Stimulated activated CD4-positive, alpha-beta T cell treated with anti-CD3 and anti-CD28 coated beads, Interleukin-4, amount 100 ng/mL, for 24 hours (primary cell): ENCODE data around the gene CARD8.
A peak's percentile ranks its signal among the peaks of the same experiment; 100 is the strongest.

ENCODE experiments used
- DNase-seq: peaks from one replicate; pipeline ENCODE4 v3.0.0-alpha.2; 2020

The CARD8 gene

DNA sequence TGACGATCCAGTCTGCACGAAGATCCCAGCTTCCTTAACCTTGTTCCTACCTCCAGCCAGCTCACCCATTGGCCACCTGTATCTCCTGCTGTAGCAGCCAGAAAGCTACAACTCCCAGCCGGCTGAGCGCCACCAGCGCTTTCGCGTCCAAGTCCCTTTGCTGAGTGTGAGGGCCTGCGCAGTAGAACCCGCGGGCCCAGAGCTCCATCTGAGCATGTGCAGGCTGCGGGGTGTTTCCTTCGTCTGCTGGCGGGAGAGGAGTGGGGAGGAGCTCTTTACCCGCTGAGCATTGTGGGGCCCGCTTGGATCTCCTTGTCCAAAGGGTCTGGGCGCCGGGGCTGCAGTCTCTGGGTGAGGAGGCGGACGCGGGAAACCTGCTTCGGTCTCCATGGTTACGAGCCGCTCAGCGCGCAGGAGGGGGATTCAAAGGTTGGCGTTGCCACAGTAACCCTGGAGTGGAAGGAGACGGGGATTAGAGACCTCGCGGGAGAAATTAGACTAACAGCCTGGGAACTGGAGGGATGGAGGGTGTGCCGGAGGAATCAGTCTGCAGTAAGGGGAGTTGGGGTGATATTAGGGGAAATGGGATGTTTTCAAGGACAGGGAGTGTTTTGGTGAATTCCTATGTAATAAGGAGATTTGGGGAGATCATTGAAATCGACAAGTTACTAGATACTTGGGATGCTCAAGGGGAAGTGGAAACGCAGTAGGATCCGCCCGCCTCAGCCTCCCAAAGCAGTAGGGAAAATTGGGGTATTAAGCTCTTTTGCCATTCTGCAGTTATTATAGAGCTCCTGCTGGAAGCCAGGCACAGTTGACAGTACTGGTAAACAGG is 51.7 kb downstream of the CARD8 start:
- DNase-seq: peak; percentile 94

DNA sequence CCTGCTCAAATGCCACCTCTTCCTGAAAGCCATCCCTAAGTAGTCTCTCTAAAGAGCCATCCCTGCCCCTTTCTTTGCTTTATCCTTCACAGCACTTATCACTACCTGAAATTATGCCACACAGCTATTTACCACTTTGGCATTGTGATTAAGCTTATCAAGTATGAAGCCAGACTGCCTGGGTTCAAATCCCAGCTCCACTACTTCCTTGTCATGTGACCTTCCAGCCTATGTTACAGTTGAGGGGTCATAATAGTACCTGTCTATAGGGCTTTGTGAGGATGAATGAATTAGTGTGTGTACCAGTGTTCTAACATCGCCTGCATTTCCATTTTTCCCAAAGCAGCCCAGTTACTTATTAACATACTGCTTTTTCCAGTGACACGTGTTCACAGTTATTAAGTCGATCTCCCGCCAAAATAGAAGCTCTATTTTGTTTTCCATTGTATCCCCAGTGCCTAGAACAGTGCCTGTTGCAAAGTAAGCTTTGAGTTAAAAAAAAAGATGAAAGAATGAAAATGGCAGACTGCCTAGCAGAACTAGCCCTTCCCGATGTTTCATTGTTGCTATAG is 52.4 kb downstream of the CARD8 start:
- no peak for DNase-seq

DNA sequence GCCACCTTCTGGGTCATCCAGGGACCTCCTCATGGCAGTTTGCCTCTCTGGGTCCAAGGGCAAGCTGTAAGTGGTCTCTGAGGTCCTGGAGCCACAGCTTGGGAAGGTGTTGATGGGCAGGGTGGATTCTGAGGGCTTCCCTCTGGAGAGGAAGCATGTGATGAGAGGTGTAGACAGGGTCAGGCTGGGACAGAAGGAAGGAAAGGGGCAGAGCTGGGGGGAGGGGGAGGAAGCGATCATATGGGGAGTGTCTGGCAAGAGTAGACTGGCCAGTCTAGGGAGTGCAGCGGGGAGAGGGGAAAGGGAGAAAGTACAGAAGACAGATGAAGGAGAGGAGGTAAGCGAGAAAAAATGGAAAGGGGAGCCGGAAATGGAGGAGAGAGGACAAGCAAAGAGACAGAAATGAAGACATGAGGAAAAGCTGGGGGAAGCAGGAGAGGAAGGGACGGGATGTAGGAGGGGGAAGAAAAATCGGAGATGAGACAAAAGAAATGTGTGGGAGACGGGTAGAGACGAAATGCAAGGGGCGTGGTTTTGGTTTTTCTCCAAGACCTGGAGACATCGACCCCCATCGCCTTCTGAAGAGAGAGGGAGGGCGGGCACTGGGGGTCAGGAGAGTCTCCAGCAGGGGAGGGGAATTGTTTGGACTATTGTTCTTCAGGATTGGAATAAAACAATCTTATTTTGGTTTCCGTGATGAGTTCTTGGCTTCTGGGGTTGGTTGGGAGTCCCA is 58.6 kb downstream of the CARD8 start:
- DNase-seq: no peak

DNA sequence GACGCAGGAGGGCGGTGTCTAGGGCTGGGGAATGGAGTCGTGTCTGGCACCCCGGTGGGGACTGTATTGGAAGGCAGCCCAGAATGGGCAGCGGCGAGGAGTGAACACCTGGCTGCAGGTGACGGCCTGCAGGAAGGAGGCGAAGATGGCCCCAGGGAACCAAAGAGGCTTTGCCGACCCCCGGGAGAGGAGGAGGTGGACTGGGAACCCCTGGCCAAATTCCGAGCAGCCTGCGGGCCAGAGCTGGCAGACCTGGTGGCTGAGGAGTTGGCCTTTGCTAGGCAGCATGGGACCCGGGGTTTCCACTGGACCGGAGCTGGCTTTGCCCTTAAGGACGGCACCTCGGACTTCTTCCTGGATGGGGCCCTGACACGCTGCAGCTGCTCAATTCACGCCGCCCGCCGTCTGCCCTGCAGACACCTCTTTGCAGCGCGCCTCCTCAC is 59.4 kb downstream of the CARD8 start:
- DNase-seq: no peak

GRCh38 chr19:48194844-48195830 is 60.6 kb downstream of the CARD8 start:
- DNase-seq: no peak

DNA sequence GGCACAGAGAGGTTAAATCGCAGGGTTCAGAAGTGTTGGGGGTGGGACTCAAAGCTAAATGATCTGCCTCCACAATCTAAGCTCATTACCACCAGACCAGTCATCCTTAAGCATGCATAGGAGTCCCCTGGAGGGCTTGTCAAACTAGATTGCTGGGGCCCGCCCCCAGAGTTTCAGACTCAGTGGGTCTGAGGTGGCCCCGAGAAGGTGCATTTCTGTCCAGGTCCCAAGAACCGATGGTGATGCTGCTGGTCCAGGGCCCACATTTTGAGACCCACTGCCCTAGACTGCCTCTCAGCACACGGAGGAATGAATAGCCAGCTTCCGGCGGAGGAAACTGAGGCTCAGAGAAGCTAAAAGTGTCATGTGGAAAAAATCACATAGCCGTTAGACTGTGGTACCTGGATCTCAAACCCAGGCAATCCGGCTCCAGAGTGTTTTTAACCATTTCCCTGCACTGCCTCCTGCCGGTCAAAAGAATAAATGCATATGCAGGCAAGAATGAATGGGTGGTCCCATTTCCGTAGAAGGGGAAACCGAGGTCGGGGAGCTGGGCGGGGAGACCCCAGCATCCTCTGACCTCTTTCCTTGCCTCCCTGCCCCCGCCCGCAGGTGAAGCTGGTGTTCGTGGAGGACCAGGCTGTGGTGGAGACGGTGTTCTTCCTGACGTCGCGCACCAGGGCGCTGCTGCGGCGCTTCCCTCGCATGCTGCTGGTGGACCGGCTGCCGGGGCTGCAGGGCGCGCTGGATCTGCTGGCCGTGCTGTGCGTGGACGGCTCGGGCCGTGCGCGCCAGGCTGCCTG is 61.5 kb downstream of the CARD8 start:
- peak; percentile 32 for DNase-seq

DNA sequence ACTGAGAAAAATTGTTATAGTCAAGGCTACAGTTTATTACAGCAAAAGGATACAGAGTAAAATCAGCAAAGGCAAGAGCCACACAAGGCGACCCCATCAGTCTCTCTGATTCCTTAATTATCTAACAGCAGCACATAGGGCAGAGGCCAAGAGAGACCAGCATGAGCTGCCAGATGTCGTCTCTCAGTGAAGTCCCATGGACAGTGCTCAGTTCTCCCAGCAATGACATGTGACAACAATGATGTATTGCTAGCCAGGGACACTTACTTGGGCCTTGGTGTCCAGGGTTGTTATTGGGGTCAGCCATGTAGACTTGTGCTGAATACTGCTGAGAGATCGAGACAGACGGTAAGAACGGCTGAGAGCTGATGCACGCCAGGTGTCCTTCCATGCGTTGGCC is 63.0 kb downstream of the CARD8 start:
- DNase-seq: no peak

DNA sequence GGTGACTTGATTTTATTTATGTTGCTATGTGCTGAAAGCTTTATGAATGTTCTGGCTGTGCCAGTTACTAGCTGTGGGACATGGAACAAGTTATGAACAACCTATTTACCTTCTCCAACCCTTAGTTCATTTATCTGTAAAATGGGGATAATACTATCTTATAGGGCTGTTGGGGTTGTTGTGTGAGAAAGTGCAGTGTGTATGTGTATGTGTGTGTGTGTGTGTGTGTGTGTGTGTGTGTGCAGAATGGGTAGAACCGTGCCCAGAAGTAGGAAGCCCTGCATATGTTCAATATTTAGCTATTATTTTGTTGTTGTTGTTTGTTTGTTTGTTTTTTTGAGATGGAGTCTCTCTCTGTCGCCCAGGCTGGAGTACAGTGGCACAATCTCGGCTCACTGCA is 64.8 kb downstream of the CARD8 start:
- DNase-seq: no peak

DNA sequence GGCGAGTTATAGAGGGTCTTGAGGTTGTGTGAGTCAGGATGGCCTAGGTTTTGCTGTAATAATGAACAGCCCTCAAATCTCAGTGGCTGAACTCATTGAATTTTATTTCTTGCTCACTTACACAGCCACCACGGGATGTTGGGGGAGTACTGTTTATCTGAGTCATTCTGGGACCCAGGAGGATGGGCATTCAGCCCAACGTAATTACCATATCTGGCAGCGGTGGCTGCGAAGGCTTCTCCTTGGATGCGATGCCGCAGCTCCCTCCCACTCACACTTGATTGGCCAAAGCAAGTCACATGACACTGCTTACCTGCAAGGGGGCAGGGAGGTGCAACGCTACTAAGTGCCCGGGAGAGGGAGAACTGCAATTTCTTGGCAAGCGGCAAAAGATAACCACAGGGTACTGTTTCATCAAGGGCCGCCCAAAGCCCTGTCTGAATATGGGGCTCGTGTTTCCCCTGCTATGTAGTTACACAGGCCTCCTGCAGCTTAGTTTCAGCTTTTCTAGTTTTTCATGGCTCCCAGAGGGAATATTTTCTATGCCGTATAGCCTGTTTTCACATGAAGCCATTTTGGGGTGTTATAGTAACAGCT is 65.3 kb downstream of the CARD8 start:
- peak; percentile 71 for DNase-seq

- DNase-seq: no peak
These were observed 69.1 kb downstream of the CARD8 start for GRCh38 chr19:48186541-48186991.

DNA sequence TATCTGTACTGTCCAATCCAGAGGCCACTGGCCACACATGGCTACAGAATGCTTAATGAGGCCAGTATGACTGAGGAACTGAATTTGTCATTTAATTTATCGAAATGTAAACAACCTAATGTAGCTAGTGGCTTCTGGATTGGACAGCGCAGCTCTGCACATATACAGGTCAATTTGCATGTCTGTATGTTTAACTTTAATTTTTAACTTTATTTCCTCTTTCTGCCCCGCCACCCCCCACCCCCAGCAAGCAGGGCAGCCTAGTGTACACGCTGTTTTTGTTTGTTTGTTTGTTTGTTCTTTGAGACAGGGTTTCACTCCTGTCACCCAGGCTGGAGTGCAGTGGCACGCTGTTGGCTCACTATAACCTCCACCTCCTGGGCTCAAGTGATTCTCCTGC is 69.7 kb downstream of the CARD8 start:
- no peak for DNase-seq

DNA sequence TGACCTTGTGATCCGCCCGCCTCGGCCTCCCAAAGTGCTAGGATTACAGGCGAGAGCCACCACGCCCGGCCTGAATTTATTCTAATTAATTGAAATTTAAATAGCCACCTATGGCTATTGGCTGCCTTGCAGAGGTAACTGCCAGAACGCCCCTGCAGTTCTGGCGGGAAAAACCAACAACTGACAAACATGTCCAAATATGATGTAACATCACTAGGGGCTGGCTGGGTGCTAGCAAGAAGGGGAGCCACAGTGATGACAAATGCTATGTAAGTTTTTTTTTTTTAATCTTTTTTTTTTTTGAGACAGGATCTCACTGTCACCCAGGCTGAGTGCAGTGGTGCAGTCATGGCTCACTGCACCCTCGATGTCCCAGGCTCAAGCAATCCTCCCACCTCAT is 72.4 kb downstream of the CARD8 start:
- no peak for DNase-seq

GRCh38 chr19:48182434-48182833 is 73.3 kb downstream of the CARD8 start:
- DNase-seq: no peak

GRCh38 chr19:48181505-48181904 is 74.2 kb downstream of the CARD8 start:
- DNase-seq: no peak

DNA sequence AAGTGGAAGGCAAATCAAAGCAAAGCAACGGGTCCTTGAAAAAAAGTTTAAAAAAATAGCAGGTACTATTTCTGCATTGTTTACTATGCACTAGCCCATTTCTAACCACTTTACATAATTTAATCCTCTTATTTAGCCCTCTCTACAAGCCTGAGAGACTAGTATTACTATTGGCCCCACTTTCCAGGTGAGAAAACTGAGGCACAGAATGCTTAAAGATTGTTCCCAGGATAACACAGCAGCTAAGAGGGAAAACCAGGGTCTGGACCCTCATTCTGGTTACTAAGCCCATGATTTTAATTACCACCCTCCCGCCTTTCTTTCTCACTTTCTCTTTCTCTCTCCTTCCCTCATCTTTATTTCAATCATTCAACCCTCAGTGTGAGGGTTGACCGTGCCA is 79.5 kb downstream of the CARD8 start:
- DNase-seq: no peak

- no peak for DNase-seq
These were observed 80.1 kb downstream of the CARD8 start for GRCh38 chr19:48175578-48175977.

DNA sequence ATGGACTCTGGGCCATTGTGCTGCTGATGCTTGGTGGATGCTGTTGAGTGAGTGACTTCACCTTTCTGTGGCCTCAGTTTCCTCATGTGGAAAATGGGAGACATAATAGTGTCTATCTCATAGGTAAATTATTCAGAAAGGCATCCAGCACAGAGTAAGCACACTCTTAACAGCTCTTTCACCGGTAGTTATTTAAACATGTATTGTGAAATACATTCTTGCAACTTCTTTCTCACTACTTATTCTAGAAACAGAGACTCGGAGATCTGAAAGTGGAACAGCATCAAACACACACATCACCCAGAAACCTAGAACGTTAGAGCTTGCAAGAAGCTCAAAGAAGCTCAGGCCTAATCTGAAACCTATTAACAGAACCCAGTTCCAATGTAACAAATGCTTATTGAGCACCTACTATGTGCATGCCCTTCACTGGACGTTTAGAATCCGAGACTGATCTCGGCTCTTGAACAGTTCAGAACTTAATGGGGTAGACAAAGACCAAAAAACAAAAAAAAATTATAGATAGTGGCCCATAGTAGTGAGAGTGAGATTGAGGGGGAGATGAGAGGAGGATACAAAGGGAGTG is 81.2 kb downstream of the CARD8 start:
- DNase-seq: no peak

DNA sequence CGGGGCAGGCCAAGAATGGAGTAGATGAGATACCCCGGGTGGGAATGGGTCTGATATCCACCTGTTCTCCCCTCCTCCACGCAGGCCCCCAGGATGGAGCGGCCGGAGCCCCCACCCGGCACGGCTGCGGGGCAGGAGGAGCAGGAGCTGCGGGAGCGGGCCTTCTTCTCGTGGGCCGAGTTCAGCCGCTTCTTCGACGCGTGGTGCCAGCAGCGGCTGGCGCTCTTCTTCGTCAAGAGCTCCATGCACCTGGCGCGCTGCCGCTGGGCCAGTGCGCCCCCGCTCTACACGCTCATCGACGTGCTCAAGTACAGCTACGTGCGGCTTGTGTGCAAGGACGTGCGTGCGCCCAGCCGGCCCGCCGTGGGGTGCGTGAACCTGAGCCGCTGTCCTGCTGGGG is 84.0 kb downstream of the CARD8 start:
- DNase-seq: no peak

DNA sequence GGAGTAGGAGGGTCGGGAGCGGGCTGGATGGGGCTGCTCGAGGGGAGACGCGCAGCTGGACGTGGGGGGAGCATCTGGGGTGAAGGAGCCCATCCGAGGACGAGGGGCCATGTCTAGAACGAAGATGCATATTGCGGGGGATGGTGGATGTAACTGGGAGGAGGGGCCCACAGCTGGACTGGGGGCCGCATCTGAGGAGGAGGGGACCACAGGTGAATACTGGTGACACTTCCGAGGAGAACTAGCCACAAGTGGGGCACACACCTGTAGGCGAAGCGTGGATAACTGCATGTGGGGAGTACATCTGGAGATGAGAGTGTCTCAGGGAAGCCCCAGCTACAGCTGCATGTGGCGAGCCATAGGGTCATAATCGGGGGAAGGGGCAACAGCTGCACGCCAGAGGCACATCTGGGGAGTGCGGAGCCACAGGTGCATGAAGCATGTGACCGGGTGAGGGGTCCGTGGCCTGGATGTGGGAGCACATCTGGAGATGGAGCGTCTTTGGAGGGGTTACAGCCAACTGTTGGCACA is 84.8 kb downstream of the CARD8 start:
- DNase-seq: no peak

GRCh38 chr19:48169939-48170803 is 85.5 kb downstream of the CARD8 start, which contains the start of the genes LIG1 and ZSWIM9:
TSS of gene LIG1 (minus strand) at chr19:48170344. CDS start at chr19:48165566, 4,778 bp downstream.
TSS of gene ZSWIM9 (plus strand) at chr19:48170680. CDS start at chr19:48171803, 1,123 bp downstream.
- peak; percentile 91 for DNase-seq
